GM19240 (cell line): ENCODE data around the gene SLPI.

Experiments used
- DNase-seq: peaks from one replicate; pipeline ENCODE4 v3.0.0; 2011; ENCODE audit warnings: low spot score; ENCODE audit not compliant: insufficient read length

The SLPI gene

DNA sequence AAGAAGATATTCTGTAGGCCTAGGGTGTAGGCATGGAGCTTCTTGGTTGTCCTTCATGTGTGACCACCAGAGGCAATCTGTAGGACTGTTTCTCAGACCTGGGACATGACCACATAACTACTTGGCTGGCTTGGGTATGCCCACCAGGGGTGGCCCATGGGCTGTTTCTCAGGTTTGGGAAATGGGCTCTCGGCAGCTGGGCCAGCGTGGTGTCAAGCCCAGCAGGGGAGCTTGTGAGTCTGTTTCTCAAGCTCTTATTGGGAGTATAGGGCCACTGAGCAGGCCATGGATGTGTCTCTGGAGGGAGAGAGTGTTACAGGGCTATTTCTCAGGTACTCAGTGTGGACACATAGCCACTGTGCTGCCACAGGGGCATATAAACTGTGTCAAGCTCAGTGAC lies 35.7 kb downstream of the SLPI start:
- no peak for DNase-seq

DNA sequence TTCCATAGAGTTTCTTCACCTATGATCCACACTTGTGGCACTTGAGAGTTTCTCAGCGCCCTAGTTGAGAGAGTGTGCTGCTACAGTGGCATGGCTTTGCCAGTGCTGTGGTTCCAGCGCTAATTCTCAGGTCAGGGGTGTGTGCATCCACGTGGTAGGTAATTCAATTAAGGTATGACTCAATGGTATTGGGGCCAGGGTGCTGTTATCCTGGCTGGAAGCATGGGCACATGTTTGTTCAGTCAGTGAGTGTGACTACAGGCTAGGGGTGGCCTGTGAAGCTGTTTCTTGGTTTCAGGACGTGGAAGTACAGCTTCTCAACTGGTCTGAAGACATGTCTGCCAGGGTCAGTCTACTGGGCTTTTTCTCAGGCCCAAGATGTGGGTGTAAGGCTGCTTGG lies 36.2 kb downstream of the SLPI start:
- no peak for DNase-seq

DNA sequence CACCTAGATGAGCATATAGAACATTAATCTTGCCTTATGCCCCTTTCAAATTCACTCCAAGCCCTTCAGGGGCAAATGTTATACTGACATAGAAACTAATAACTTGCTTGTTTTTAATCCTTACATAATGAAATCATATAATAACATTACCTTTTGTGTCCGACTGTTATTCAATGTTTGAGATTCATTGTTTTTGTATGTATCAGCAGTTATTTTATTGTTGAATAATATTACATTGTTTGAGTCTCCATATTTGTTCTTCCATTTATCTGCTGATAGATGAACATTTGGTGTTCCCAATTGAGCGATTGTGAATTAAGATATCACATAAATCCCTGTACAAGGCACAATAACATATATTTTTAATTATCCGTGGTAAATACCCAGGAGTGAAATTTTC lies 41.5 kb downstream of the SLPI start:
- no peak for DNase-seq

DNA sequence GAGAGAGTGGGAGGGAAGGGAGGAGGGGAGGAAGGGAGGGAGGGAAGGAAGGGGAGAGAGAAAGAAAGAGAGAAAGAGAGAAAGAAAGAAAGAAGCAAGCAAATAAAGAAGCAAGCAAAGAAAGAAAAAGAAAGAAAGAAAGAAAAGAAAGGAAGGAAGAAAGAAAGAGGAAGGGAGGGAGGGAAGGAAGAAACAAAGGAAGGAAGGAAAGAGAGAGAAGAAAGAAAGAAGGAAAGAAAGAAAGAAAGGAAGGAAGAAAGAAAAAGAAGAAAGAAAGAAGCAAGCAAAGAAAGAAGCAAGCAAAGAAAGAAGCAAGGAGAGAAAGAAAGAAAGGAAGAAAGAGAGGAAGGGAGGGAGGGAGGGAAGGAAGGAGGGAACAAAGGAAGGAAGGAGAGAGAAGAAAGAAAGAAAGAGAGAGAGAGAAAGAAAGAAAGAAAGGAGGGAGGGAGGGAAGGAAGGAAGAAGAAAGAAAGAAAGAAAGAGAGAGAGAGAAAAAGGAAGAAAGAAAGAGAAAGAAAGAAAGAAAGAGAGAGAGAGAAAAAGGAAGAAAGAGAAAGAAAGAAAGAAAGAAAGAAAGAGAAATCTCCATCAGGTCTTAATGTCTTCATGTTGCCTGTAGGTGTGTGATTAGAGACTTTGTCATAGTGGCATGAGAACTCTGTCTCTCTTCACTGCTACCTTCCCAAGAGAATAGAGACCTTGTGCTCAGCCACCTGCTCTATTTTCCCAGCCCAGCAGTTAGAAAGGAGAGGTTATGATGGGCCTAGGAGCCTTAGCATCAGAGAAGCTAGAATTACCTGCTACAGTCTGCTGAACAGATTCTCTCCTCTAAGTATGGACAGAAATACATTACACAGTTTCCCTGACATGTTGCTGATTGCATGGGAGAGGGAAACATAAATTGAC lies 42.5 kb downstream of the SLPI start:
- DNase-seq, result no peak

DNA sequence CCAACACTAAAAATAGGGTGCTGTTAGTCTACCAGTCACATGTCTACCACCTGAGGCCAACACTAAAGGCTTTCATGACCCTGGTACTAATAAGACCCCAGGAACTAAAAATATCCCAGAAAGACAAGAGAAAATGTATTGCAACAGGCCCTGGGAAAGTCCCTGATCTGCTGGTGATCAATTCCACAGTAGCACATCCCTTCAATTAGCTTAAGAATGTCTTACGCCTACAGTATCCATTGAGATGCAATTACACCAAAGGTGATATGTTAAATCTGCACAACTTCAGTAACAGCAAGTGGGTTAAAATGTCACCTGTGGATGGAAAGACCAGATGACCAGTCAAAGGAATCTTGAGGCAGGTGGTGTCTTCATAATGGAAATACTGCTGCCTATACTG lies 44.4 kb downstream of the SLPI start:
- DNase-seq, result no peak

DNA sequence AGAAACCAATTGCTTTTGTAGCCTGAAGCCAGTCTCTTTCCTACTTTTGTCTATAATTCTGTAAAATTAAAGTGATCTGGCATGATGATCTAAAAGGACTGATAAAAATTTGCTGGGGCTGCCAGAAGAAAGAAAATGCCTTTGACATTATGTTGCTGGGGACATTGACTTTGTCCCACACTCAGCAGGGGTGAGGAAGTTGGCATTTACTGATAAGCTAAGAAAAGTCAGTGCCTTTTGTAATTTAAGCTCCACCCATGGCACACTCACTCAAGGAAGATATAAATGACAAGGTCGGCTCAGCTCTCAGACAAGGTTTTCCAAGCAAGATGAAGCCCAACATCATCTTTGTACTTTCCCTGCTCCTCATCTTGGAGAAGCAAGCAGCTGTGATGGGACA lies 47.6 kb downstream of the SLPI start, which contains the start of gene SEMG1:
Gene SEMG1, plus strand, starts transcription at position 309 of the 400 bp plus-strand sequence. Its CDS starts 21 bp downstream, at position 330.
- DNase-seq, result no peak
